Cardiac fibroblast (primary cell): ENCODE results near the gene PYGM.

Experiments used
- DNase-seq, 2 donors: peaks; one replicate each; pipeline versions ENCODE4 v3.0.0 to v3.0.0-alpha.2; 2010; ENCODE audit warnings: low read depth in 2 of 2
- H3K4me3 ChIP-seq, 2 donors: replicated peaks in 1 of 2; 1 replicate in 1 of 2; 2 replicates in 1 of 2; pipeline ENCODE4 v1.5.1; 2011; ENCODE audit warnings: low read depth in 2 of 2, low read length in 2 of 2, mild to moderate bottlenecking in 2 of 2, moderate library complexity in 1 of 2
- CTCF ChIP-seq: IDR thresholded peaks from one replicate; pipeline ENCODE4 v1.5.1; 2011; ENCODE audit warnings: low read depth, mild to moderate bottlenecking, low read length, inconsistent platforms

PYGM gene

GRCh38 chr11:64720167-64720566 is 39.6 kb downstream of the PYGM start:
- H3K4me3 ChIP-seq, result no peak overlapping the region
- no peak for TF ChIP-seq CTCF
- DNase-seq, result no peak

- no peak overlapping the region for H3K4me3 ChIP-seq
- no peak for DNase-seq
- no peak for TF ChIP-seq CTCF
Observed at GRCh38 chr11:64719406-64719805, 40.4 kb downstream of the PYGM start.

- no peak for DNase-seq
- no peak overlapping the region for H3K4me3 ChIP-seq
- TF ChIP-seq CTCF, result no peak
Observed at GRCh38 chr11:64718780-64719124, 41.0 kb downstream of the PYGM start.

GRCh38 chr11:64718084-64718779 is 41.5 kb downstream of the PYGM start:
- no peak for TF ChIP-seq CTCF
- no peak overlapping the region for H3K4me3 ChIP-seq
- no peak for DNase-seq

- no peak overlapping the region for H3K4me3 ChIP-seq
- no peak for DNase-seq
- no peak for TF ChIP-seq CTCF
Observed at GRCh38 chr11:64717268-64717578, 42.6 kb downstream of the PYGM start.

GRCh38 chr11:64716473-64717267 is 43.1 kb downstream of the PYGM start:
- TF ChIP-seq CTCF, result no peak
- H3K4me3 ChIP-seq, result no peak overlapping the region
- no peak for DNase-seq
